Ramos (cell line): ENCODE results near the gene DSG4.
"Not testable (repeated sequence)": the region's sequence is repeated elsewhere in the genome, so short reads cannot be mapped to it uniquely, and the experiment has no call there.

Experiments
- in situ Hi-C: fragments of 300-500 bp; cut with MboI; formaldehyde crosslinking; loops from one replicate; pipeline ENCODE4 v1.14.3; 2022; ENCODE audit warnings: low sequenced_read_pairs; ENCODE audit not compliant: unreplicated experiment

Gene DSG4

DNA sequence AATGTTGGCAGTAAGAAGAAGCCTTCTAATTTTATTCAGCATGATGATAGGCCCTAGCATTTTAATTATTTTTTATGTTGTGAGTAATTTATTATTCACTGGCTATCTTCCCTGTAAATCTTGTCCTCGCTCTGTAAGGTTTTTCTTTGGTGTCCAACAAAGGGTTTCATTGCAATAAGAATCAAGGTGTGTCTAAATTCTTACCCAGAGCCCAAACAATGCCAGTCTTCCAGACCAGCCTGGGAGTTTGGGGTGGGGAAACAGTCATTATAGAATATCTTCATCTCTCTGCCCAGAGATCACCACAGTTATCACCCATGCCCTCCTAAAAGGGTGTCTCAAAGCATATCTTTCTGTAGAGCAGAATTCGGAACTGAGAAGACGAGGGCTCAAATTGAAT, at the start of gene DSG4:
DSG4 (plus strand) TSS at position 301 of the 400 bp plus-strand sequence. CDS start 135 bp downstream, outside the sequence.
- in situ Hi-C loops = loop anchor here (5.0 kb wide), 1 partner anchor 1489 kb away; no protein-coding TSS in a partner anchor

- in situ Hi-C loops = no loop called here
These were observed 46.7 kb upstream of the DSG4 start for GRCh38 chr18:31329787-31330438.

DNA sequence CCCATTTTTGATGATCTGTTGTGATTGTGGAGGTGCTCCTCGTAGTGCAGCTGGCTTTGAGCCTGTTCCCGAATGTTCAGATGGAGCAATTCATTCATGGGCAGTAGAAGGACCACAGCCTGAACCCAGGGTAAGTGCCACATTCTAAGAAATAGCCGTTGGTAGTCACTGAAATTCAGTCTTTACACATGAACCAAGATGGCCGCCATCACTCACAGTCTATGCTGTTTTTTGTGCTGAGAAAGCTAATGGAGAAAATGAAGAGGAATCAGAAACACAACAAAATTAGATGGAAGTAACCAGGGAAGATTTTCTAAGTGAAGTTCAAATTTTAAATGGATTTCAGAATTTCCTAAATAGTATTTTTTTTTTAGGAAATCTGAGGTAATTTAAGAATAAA, 33.1 kb upstream of the DSG4 start:
- in situ Hi-C loops = no loop called here

DNA sequence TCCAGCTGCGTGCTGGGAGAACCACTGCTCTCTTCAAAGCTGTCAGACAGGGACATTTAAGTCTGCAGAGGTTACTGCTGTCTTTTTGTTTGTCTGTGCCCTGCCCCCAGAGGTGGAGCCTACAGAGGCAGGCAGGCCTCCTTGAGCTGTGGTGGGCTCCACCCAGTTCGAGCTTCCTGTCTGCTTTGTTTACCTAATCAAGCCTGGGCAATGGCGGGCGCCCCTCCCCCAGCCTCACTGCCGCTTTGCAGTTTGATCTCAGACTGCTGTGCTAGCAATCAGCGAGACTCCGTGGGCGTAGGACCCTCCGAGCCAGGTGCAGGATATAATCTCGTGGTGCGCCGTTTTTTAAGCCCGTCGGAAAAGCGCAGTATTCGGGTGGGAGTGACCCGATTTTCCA, 23.2 kb upstream of the DSG4 start:
- in situ Hi-C loops = not testable (repeated sequence)

GRCh38 chr18:31354990-31355389, 21.6 kb upstream of the DSG4 start:
- in situ Hi-C loops = no loop called here

DNA sequence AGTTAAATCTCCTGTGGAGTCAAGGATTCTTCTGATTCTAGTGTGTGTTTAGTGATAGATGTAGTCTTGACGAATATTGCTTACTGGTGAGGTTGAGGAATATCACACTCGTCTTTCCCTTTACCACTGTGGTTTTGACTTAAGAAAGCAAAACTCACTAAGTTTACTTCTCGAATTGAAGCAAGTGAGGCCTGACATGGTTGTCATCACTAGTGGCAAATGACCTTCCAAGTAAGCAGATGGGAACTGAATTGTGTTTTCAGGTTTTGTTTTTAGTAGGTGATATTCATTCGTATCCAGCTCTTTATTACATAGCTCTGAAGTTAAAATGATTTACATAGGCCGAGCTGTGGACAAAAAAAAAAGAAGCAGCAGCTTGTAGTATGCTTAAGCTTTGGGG, 20.6 kb upstream of the DSG4 start:
- in situ Hi-C loops = no loop called here

GRCh38 chr18:31364190-31364589, 12.4 kb upstream of the DSG4 start:
- in situ Hi-C loops = no loop called here

DNA sequence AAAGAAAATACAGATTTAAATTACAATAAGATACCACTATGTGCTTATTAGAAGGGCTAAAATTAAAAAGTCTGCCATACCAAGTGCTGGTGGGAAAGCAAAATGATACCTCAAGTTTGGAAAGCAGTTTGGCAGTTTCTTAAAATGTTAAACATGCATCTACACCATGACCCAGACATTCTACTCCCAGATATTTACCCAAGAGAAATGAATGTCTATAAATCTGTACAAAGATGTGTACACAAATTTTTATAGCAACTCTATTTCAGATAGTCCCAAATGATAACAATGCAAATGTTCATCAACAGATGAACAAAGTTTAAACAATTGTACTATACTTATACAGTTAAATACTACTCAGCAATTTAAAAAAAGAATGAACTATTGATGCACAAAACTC, 7.1 kb upstream of the DSG4 start:
- in situ Hi-C loops = no loop called here

DNA sequence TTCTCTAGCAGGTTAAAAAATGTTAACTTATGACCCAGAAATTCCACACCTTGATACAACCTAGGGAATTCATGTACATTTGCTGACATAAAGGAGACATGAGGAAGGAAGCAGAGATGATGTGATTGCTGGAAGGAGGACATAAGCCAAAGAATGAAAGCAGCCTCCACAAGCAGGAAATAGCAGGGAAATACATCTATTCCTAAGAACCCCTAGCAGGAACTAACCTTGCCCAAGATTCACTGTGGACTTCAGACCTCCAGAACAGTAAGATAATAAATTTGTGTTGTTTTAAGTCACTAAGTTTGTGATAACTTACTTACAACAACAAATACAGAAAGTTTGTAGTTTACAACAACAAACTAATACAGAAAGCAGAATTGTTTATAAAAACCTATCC, 4.6 kb upstream of the DSG4 start:
- in situ Hi-C loops = no loop called here

GRCh38 chr18:31373641-31374040, 2.9 kb upstream of the DSG4 start:
- in situ Hi-C loops = no loop called here

GRCh38 chr18:31380912-31381311, 4.3 kb downstream of the DSG4 start:
- in situ Hi-C loops = no loop called here

DNA sequence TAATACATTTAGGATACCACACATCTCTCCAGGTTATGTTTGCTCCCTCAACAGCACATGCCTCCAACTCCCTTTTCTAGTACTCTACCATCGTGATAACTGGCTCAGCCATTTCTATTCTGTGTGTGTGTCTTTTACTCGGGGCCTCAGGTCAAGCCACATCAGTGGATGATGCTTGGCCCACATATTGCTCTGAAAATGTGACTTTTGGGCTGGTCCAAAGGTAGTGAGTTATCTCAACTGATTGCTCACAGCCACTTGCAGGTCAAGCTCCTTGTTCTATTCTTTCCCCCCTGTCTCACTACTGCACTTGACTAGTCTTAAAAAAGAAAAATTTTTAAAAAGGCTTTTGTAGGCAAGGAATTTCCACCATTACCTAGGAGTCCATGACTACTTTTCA, 5.5 kb downstream of the DSG4 start:
- in situ Hi-C loops = no loop called here

GRCh38 chr18:31386741-31387140, 10.2 kb downstream of the DSG4 start:
- in situ Hi-C loops = no loop called here

- in situ Hi-C loops = no loop called here
These were observed 16.7 kb downstream of the DSG4 start for GRCh38 chr18:31393286-31393685.

GRCh38 chr18:31396796-31397612, 20.4 kb downstream of the DSG4 start:
- in situ Hi-C loops = no loop called here

DNA sequence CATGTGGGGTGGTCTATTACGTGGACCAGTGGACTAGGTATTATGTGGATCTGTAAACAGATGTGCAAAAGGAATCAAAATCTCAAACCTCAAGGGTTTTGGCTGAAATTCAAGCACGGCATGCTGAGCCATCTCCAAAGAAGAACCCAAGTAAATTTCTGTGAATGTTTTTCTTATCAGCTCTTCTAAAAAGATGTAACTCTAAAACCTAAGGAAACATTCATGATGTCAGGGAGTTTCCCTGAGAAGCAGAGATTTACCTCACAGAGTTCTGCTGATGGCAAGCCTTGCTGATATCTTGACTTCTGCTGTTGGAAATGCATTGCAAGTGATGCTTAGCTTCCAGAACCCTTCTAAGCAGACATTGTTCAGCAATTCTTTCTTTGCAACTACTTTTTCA, 21.6 kb downstream of the DSG4 start:
- in situ Hi-C loops = no loop called here

DNA sequence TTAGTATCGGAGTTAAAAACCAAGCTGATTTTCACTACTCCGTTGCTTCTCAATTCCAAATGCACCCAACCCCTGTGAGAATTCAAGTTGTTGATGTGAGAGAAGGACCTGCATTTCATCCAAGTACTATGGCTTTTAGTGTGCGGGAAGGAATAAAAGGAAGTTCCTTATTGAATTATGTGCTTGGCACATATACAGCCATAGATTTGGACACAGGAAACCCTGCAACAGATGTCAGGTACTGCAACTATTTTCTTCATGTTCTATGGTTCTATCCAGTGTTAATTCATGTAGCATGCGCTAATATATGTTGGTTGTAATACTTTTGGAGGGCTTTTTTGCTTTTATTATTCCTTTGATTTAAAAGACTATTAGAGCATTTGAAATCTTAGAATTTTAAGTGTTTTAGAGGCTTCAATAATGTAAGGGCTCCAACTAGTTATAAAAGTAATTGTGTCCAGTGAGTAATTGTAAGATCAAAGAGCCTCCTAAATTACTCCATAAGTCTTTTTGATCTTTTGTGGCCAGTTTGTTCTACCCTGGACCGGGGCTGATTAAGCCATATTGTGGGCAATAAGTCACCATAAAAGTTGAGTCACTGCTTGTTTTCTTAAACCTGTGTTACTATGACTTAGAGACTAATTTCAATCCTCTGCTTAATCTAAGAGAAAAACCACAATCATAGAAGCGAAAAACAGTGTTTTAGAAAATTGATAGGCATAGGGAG, 22.9 kb downstream of the DSG4 start:
- in situ Hi-C loops = no loop called here

DNA sequence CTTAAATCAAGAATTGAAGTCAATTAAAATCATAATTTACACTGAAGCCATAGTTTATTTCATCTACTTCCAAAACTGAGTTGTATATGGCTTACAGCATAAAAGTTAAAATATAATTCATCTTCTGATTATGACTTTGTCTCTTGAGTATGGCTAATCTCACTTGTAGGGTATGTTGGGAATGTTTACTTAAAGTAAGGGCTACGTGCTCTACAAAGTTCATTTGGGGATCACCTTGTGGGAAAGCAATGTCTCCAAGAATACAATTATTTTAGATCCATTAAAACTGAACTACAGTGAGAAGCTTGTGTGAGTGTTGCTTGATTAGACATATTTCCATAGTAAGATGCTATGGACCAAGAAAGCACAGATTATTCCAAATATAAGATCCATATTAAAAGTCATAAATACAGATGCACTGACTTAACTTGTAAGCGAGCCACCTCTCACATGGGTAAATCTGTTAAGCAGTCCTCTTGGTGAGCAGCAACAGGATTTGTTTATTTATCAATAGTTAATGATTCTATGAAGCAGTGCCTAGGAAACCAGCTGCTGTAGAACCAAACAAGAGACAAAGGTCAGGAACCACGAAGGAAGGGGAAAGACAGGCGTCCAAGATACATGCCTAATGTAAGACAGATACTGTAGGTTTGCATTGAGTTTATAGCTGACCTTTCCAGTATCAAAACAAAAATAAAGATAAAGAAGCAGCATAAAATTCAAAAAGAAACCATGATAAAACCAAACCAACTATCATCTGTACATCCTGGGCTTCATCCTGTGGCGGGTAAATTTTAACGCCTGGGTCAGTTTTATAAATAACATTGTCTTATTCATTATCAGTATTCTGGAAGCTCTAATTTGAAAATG, 24.8 kb downstream of the DSG4 start:
- in situ Hi-C loops = no loop called here

GRCh38 chr18:31402026-31402373, 25.4 kb downstream of the DSG4 start:
- in situ Hi-C loops = no loop called here

- in situ Hi-C loops = no loop called here
These were observed 26.8 kb downstream of the DSG4 start for GRCh38 chr18:31403409-31403808.
